Thyroid gland (tissue), 4 donors: Measurements from ENCODE around the gene CYSTM1.

ENCODE experiments used
- CTCF ChIP-seq, 6 experiments: fragments of 200-600 bp in 3 of 6; fragments of 450-650 bp in 3 of 6; sonication (generic) in 3 of 6; IDR thresholded peaks; one replicate each; pipeline ENCODE4 v1.5.1; 2016 to 2019; ENCODE audit warnings: antibody characterized with exemption in 6 of 6, mild to moderate bottlenecking in 2 of 6, inconsistent platforms in 1 of 6, moderate library complexity in 1 of 6
- POLR2A ChIP-seq, 2 donors: fragments of 450-650 bp; IDR thresholded peaks; one replicate each; pipeline ENCODE4 v1.6.1; 2017; ENCODE audit warnings: antibody characterized with exemption in 2 of 2, mild to moderate bottlenecking in 2 of 2, moderate library complexity in 1 of 2

- TF ChIP-seq CTCF (IDR thresholded peaks at IDR 0.05) (no peak), POLR2A (IDR thresholded peaks at IDR 0.05) (no peak)
These were observed 74.5 kb downstream of the CYSTM1 start for GRCh38 chr5:140249536-140249935.
